Heart left ventricle (tissue), 16 donors: ENCODE data around the gene KRT32. TPM values are rescaled to one million over a fixed set of nuclear protein-coding genes. Genes with fewer than 3 reads are reported as not detected.

Experiments
- ATAC-seq, 4 donors: fragments of 200-7000 bp; cut with Tn5 transposase; one replicate each; pipeline ENCODE4 v1.9.1; 2020 to 2022; ENCODE audit warnings: moderate library complexity in 4 of 4, mild to moderate bottlenecking in 3 of 4, moderate number of reproducible peaks in 1 of 4
- DNase-seq, 5 donors: peaks; one replicate each; pipeline ENCODE4 v3.0.0-alpha.2; 2020
- H3K27ac ChIP-seq, 12 donors: fragments of 200-600 bp; sonication (generic) in 4 of 12; one replicate each; pipeline versions ENCODE4 v1.5.0 to v1.8.0; 2016 to 2022; ENCODE audit warnings: mild to moderate bottlenecking in 2 of 12
- H3K27me3 ChIP-seq, 9 donors: fragments of 200-600 bp; sonication (generic) in 2 of 9; one replicate each; pipeline versions ENCODE4 v1.5.1 to v1.8.0; 2016 to 2022; ENCODE audit warnings: mild to moderate bottlenecking in 3 of 9
- H3K36me3 ChIP-seq, 9 donors: fragments of 200-600 bp; sonication (generic) in 2 of 9; one replicate each; pipeline versions ENCODE4 v1.5.0 to v1.8.0; 2018 to 2022; ENCODE audit warnings: mild to moderate bottlenecking in 2 of 9
- H3K4me1 ChIP-seq, 12 donors: fragments of 200-600 bp; sonication (generic) in 4 of 12; one replicate each; pipeline versions ENCODE4 v1.5.0 to v1.8.0; 2016 to 2022; ENCODE audit warnings: mild to moderate bottlenecking in 3 of 12
- H3K4me3 ChIP-seq, 12 donors: fragments of 200-600 bp; sonication (generic) in 4 of 12; one replicate each; pipeline versions ENCODE4 v1.5.0 to v1.8.0; 2017 to 2022; ENCODE audit warnings: mild to moderate bottlenecking in 9 of 12, moderate library complexity in 4 of 12
- H3K9me3 ChIP-seq, 12 donors: fragments of 200-600 bp; sonication (generic) in 4 of 12; one replicate each; pipeline versions ENCODE4 v1.5.0 to v1.8.0; 2016 to 2022; ENCODE audit warnings: mild to moderate bottlenecking in 1 of 12
- CTCF ChIP-seq, 12 donors: fragments of 200-600 bp; sonication (generic) in 4 of 12; IDR thresholded peaks; one replicate each; pipeline versions ENCODE4 v1.5.0 to v1.8.0; 2018 to 2022; ENCODE audit warnings: antibody characterized with exemption in 12 of 12, mild to moderate bottlenecking in 5 of 12
- POLR2A ChIP-seq, 2 donors: fragments of 450-650 bp; IDR thresholded peaks; one replicate each; pipeline ENCODE4 v1.6.1; 2017; ENCODE audit warnings: antibody characterized with exemption in 2 of 2, mild to moderate bottlenecking in 2 of 2, moderate library complexity in 2 of 2
- WGBS, 4 donors: extraction: QIAGEN DNeasy Blood & Tissue Kit in 2 of 4; methylation state at CpG; one replicate each; pipeline versions ENCODE4 v1.1.5 to v1.1.7; 2013 to 2018; 5-methylcytosine and 5-hydroxymethylcytosine counted together
- intact Hi-C, 10 donors: fragments of 100-400 bp; cut with DNase I; formaldehyde crosslinking; loops; one replicate each; pipeline versions ENCODE4 v1.11.1 to v1.14.2; 2022
- polyA plus RNA-seq, 2 donors: library from polyadenylated mRNA; stranded (reverse); fragments of 200-250 nt; gene quantifications; one replicate each; pipeline ENCODE4 v1.2.3, GENCODE V29; 2013
- total RNA-seq, 9 donors: library from RNA; depleted of rRNA in 2 of 9; stranded (reverse); fragments of >200 nt in 2 of 9; fragmentation: NEBNext Ultra II Directional in 3 of 9; extraction: Animal tissue kit (Norgen Biotek cat#: 25700) in 3 of 9; gene quantifications; one replicate each; pipeline versions ENCODE4 v1.1.0 to v1.2.4, GENCODE V29; 2016 to 2023
- donor health status: ischemic (EF 13 %, LVEDD 7.1; RV severe dilation, severe dysfunction).
- donor health status: healthy with polysubstance abuse.
- donor health status: DM: no; HTN: yes; CAD: no.
- donor health status: DM: no; HTN: no; CAD: no.
- donor health status: ischemic (EF 25% LVEDD 6.9; RV normal size, moderate dysfunction).
- donor health status: ischemic (EF 25% LVEDD 5.7; RV mildly dilated, moderate dysfunction).
- donor health status: healthy.
- donor health status: DM: yes; HTN: yes; CAD: no.
- donor health status: ischemic (EF 35%, LVEDD 5.7; RV mildly dilated, moderate dysfunction).
- donor health status: nonischemic (EF 11% LVEDD 7.7; RV severe dilation, severe dysfunction).
- donor health status: DM: yes; HTN: yes; CAD: no.
- donor health status: PGD.
- donor health status: ischemic (EF 29% LVEDD 5.4; RV normal size, mild dysfunction).
- donor health status: nonischemic (EF 23%, LVEDD 6.1; RV moderate dilation, normal function).

KRT32 gene
- total and polyA plus RNA-seq, 11 donors: 0.16 to 0.27 (median 0.21) TPM; not detected in 7

GRCh38 chr17:41498276-41498675, 31.1 kb upstream of the KRT32 start:
- Histone ChIP-seq H3K27ac (peak overlapping the region in 1 of 12 donors; percentile 86), H3K4me1 (peaks cover 0 to 27% (median 0%) of the 10 kb centered on the region in 12 donors), H3K4me3 (no peak overlapping the region), H3K27me3 (peaks cover 0 to 7% (median 0%) of the 10 kb centered on the region in 9 donors), H3K9me3 (no peaks in the 10 kb centered on the region), H3K36me3 (no peaks in the 10 kb centered on the region)
- TF ChIP-seq CTCF (IDR thresholded peaks at IDR 0.05) (no peak), POLR2A (IDR thresholded peaks at IDR 0.05) (no peak)
- intact Hi-C loops: loop anchor here in 4 of 10 donors (5.0 to 10.0 kb wide), 3 partner anchors 93 to 593 kb away; no protein-coding TSS in a partner anchor
- 61 to 68% (median 65%) methylated on average over 6 of the region's 6 CpGs for WGBS, 4 donors
- no peak for DNase-seq
- peak in 2 of 4 donors; percentile 14 to 33 for ATAC-seq

GRCh38 chr17:41496803-41497484, 29.8 kb upstream of the KRT32 start:
- Histone ChIP-seq H3K27ac (peak overlapping the region in 1 of 12 donors; percentile 71), H3K4me1 (peaks cover 0 to 40% (median 0%) of the 10 kb centered on the region in 12 donors), H3K9me3 (no peaks in the 10 kb centered on the region), H3K4me3 (no peak overlapping the region), H3K27me3 (peaks cover 0 to 7% (median 0%) of the 10 kb centered on the region in 9 donors), H3K36me3 (no peaks in the 10 kb centered on the region)
- ATAC-seq (peak; percentile 69 to 87 (median 86)), DNase-seq (peak; percentile 52 to 79 (median 68))
- intact Hi-C loops: loop anchor here in 4 of 10 donors (5.0 to 10.0 kb wide), 3 partner anchors 92 to 592 kb away; no protein-coding TSS in a partner anchor
- TF ChIP-seq POLR2A (IDR thresholded peaks at IDR 0.05): no peak
- peak; percentile 19 to 66 (median 52) for TF ChIP-seq CTCF (IDR thresholded peaks at IDR 0.05)
- WGBS, 4 donors: 57 to 72% (median 59%) methylated on average over 9 to 12 of the region's 12 CpGs

- Histone ChIP-seq H3K27me3 (peaks cover 0 to 4% (median 0%) of the 10 kb centered on the region in 9 donors), H3K27ac (no peak overlapping the region), H3K4me3 (no peak overlapping the region), H3K9me3 (no peaks in the 10 kb centered on the region), H3K36me3 (no peaks in the 10 kb centered on the region), H3K4me1 (peaks cover 0 to 51% (median 0%) of the 10 kb centered on the region in 12 donors)
- intact Hi-C loops: loop anchor here in 3 of 10 donors (10.0 kb wide), 2 partner anchors 90 to 590 kb away; no protein-coding TSS in a partner anchor
- peak in 2 of 4 donors; percentile 77 to 81 for ATAC-seq
- WGBS, 4 donors: 38 to 64% (median 51%) methylated on average over 2 of the region's 2 CpGs
- no peak for DNase-seq
- TF ChIP-seq CTCF (IDR thresholded peaks at IDR 0.05) (no peak), POLR2A (IDR thresholded peaks at IDR 0.05) (no peak)
Measured at GRCh38 chr17:41494524-41494923, 27.3 kb upstream of the KRT32 start.

GRCh38 chr17:41492771-41493170, 25.6 kb upstream of the KRT32 start:
- peak in 2 of 5 donors; percentile 34 to 38 for DNase-seq
- WGBS, 4 donors: 31 to 41% (median 36%) methylated on average over 4 of the region's 4 CpGs
- Histone ChIP-seq H3K4me1 (peaks cover 0 to 42% (median 0%) of the 10 kb centered on the region in 12 donors), H3K9me3 (no peaks in the 10 kb centered on the region), H3K27ac (peak overlapping the region in 1 of 12 donors; percentile 62), H3K36me3 (no peaks in the 10 kb centered on the region), H3K4me3 (no peak overlapping the region), H3K27me3 (peaks cover 0 to 5% (median 0%) of the 10 kb centered on the region in 9 donors)
- ATAC-seq: no peak
- intact Hi-C loops: loop anchor here in 3 of 10 donors (10.0 kb wide), 2 partner anchors 88 to 588 kb away; no protein-coding TSS in a partner anchor
- no peak for TF ChIP-seq CTCF (IDR thresholded peaks at IDR 0.05)
- no peak for TF ChIP-seq POLR2A (IDR thresholded peaks at IDR 0.05)
